Measurements from ENCODE around the gene TRAK2. TPM values are rescaled to one million over a fixed set of nuclear protein-coding genes. Genes with fewer than 3 reads are reported as not detected.

Gene TRAK2
- total and polyA plus RNA-seq, 7 donors = 17.0 to 76.5 (median 48.9) TPM

DNA sequence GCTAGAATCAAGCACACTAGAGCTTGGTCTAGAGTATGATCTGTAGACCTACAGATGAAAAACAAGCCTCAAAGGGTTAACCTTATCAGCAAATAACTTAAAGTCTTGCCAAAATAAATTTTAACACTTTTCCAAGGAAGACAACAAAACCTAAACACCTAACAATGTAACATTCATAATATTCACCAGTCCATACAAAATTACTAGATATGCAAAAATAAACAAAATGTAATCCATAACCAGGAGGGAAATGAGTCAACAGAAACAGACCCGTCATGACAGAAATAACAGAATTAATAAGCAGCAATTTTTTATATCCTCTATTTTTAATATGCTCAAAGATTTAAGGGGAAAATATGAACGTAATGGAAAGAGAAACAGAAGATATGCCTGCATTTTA lies 36.1 kb downstream of the TRAK2 start:
- H3K9me3 ChIP-seq = no peaks in the 10 kb centered on the region
- H3K4me3 ChIP-seq = no peak overlapping the region
- H3K27me3 ChIP-seq = no peaks in the 10 kb centered on the region
- intact Hi-C loops (cut with DNase I) = loop anchor here (5.0 kb wide), 1 partner anchor 38 kb away; no protein-coding TSS in a partner anchor
- peak overlapping the region in 1 of 4 donors; percentile 64 for H3K27ac ChIP-seq
- no peaks in the 10 kb centered on the region for H3K36me3 ChIP-seq
- WGBS, 2 donors = 30 to 34% methylated on average over 2 of the region's 2 CpGs
- no peak for DNase-seq
- TF ChIP-seq POLR2AphosphoS5 (IDR thresholded peaks at IDR 0.05) (no peak), POLR2A (IDR thresholded peaks at IDR 0.05) (no peak), EP300 (IDR thresholded peaks at IDR 0.05) (no peak)
- TF ChIP-seq, protein P1, sequence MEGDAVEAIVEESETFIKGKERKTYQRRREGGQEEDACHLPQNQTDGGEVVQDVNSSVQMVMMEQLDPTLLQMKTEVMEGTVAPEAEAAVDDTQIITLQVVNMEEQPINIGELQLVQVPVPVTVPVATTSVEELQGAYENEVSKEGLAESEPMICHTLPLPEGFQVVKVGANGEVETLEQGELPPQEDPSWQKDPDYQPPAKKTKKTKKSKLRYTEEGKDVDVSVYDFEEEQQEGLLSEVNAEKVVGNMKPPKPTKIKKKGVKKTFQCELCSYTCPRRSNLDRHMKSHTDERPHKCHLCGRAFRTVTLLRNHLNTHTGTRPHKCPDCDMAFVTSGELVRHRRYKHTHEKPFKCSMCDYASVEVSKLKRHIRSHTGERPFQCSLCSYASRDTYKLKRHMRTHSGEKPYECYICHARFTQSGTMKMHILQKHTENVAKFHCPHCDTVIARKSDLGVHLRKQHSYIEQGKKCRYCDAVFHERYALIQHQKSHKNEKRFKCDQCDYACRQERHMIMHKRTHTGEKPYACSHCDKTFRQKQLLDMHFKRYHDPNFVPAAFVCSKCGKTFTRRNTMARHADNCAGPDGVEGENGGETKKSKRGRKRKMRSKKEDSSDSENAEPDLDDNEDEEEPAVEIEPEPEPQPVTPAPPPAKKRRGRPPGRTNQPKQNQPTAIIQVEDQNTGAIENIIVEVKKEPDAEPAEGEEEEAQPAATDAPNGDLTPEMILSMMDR (IDR thresholded peaks at IDR 0.05) = no peak
- peaks cover 0 to 39% (median 21%) of the 10 kb centered on the region in 4 donors for H3K4me1 ChIP-seq

DNA sequence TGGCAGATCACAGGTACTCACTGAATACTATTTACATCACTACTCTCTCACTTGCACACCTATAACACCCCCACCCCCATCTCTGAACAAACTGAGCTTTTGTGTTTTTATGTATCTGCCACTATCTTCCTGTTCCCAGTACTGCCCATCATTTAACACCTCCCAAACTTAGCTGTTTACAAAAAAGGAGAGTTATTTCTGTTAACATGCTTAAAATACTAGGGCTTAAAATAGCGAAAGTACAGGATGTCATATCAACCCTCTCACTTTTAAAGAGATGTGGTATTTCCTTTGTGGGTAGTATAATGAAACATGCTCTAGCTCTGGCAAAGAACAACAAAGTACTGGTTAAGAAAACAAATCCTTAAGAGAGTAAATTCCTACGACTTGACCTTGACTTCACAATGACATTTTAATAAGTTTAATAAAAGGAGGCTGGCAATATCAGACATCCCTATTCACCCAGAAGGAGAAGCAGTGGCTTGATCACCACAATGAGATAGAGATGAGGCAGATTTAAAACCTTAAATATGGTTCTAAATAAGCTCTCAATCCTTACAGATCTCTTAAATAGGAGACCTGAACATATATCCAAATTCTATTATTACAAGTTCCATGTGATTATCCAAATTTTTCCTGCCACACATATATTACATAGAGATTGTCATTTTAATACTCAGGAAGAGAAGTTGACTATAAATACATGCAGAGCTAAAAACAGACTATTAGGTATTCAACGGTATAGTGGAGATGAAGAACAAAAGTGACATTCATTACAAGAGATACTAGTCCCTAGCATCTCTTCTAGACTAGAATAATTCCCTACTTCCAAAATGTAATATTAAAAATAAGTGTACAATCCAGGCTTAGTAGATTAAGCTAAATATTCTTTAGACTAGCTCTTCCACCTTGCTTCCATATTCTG lies 36.9 kb downstream of the TRAK2 start:
- H3K27ac ChIP-seq = peak overlapping the region in 3 of 4 donors; percentile 18 to 64 (median 45)
- peaks cover 0 to 38% (median 21%) of the 10 kb centered on the region in 4 donors for H3K4me1 ChIP-seq
- H3K9me3 ChIP-seq = no peaks in the 10 kb centered on the region
- TF ChIP-seq, protein P1 (IDR thresholded peaks at IDR 0.05) = no peak
- TF ChIP-seq EP300 (IDR thresholded peaks at IDR 0.05) (no peak), POLR2A (IDR thresholded peaks at IDR 0.05) (no peak), POLR2AphosphoS5 (IDR thresholded peaks at IDR 0.05) (no peak)
- H3K4me3 ChIP-seq = no peak overlapping the region
- no peak for DNase-seq
- 29 to 57% methylated on average over 3 of the region's 3 CpGs for WGBS, 2 donors
- H3K27me3 ChIP-seq = no peaks in the 10 kb centered on the region
- intact Hi-C loops (cut with DNase I) = loop anchor here (5.0 kb wide), 1 partner anchor 37 kb away; no protein-coding TSS in a partner anchor
- H3K36me3 ChIP-seq = no peaks in the 10 kb centered on the region

DNA sequence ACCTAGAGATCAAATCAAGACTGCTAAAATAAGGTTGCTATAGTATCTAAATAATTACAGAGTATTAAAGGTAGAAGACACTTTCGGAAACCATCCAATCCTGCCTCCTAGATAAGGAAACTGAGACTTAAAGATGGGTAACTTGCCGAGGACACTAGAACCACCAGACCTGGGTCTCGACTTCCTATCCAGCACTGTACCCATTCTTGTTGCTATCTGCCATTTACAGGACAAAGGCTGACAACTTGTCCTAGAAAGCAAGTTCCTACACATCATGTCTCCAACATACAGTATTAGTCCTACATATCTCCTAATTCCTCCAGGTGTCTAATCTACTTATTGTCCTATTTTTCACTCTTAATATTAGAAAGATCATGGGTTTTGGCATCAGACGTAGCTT lies 37.7 kb downstream of the TRAK2 start:
- DNase-seq = no peak
- peak overlapping the region in 2 of 4 donors; percentile 45 to 64 for H3K27ac ChIP-seq
- intact Hi-C loops (cut with DNase I) = no loop called here
- 60 to 71% methylated on average over 4 of the region's 4 CpGs for WGBS, 2 donors
- H3K4me1 ChIP-seq = peaks cover 0 to 34% (median 21%) of the 10 kb centered on the region in 4 donors
- H3K27me3 ChIP-seq = no peaks in the 10 kb centered on the region
- no peaks in the 10 kb centered on the region for H3K36me3 ChIP-seq
- H3K9me3 ChIP-seq = no peaks in the 10 kb centered on the region
- no peak overlapping the region for H3K4me3 ChIP-seq
- TF ChIP-seq POLR2AphosphoS5 (IDR thresholded peaks at IDR 0.05) = no peak
- no peak for TF ChIP-seq EP300 (IDR thresholded peaks at IDR 0.05)
- no peak for TF ChIP-seq POLR2A (IDR thresholded peaks at IDR 0.05)
- TF ChIP-seq, protein P1 (IDR thresholded peaks at IDR 0.05) = no peak

DNA sequence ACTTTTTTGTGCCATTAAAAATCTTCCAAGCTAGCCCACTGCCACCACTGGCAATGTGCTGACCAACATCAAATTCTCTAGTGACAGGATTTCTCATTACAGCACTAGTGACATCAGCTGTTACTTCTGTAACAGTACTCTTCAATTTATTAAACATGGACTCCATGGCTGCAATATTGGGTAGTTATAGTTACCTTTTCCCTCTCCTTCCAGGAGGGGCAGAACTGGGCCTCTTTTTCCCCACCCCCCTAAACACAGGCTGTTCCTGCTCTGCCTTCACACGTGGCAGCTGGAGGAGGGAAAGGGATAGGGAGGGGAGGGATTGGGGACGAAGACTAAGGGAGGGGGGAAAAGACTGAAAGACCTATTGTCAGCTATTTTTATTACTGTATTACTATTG lies 38.1 kb downstream of the TRAK2 start:
- peaks cover 0 to 34% (median 21%) of the 10 kb centered on the region in 4 donors for H3K4me1 ChIP-seq
- H3K36me3 ChIP-seq = no peaks in the 10 kb centered on the region
- TF ChIP-seq EP300 (IDR thresholded peaks at IDR 0.05) (no peak), POLR2AphosphoS5 (IDR thresholded peaks at IDR 0.05) (no peak), POLR2A (IDR thresholded peaks at IDR 0.05) (no peak)
- TF ChIP-seq, protein P1 (IDR thresholded peaks at IDR 0.05) = no peak
- intact Hi-C loops (cut with DNase I) = no loop called here
- no peak overlapping the region for H3K4me3 ChIP-seq
- WGBS, 2 donors = 47 to 53% methylated on average over 2 of the region's 2 CpGs
- DNase-seq = no peak
- no peaks in the 10 kb centered on the region for H3K9me3 ChIP-seq
- peak overlapping the region in 1 of 4 donors; percentile 64 for H3K27ac ChIP-seq
- no peaks in the 10 kb centered on the region for H3K27me3 ChIP-seq
